ENCODE measurements around the gene HERPUD2. TPM values are rescaled to one million over a fixed set of nuclear protein-coding genes. Genes with fewer than 3 reads are reported as not detected.

The HERPUD2 gene
- total and polyA plus RNA-seq, 2 donors (not counting 3 experiments of a cell fraction or from before 2014, with no cell fraction given), result 33.9 to 42.0 TPM

GRCh38 chr7:35714407-35714806, 19.5 kb upstream of the HERPUD2 start:
- H3K9me3 ChIP-seq (replicated peaks; ENCODE audit: control insufficient read depth, insufficient read depth, low read length), result no peaks in the 10 kb centered on the region
- H3K4me2 ChIP-seq (ENCODE audit: insufficient read depth, low read length), result no peak overlapping the region
- CTCF ChIA-PET, result no interaction called here
- no peak overlapping the region for H3K27ac ChIP-seq (ENCODE audit: insufficient read depth, low read depth, low read length)
- BruUV-seq (replicated peaks), result no TSS peak
- no peak overlapping the region for H3K4me3 ChIP-seq (replicated peaks in 1 of 3; ENCODE audit: insufficient read depth in 1 of 3, low read depth in 1 of 3, low read length in 3 of 3)
- DNase-seq (ENCODE audit: low read depth, low spot score) (no peak), FAIRE-seq (no peak)
- H3K9ac ChIP-seq (replicated peaks; ENCODE audit: extremely low read depth, insufficient read depth, low read length), result no peak overlapping the region
- POLR2A ChIA-PET, result no interaction called here
- intact Hi-C loops (cut with micrococcal nuclease) (no loop called here), dilution Hi-C loops (cut with MboI; ENCODE audit: extremely low pct_ligation_motif_present, low sequenced_read_pairs) (no loop called here)
- H4K20me1 ChIP-seq (replicated peaks; ENCODE audit: control insufficient read depth, extremely low read depth, insufficient read depth, low read length), result no peaks in the 10 kb centered on the region
- no peaks in the 10 kb centered on the region for H3K9me1 ChIP-seq (replicated peaks; ENCODE audit: control insufficient read depth, extremely low read depth, insufficient read depth, low read length)
- H3K4me1 ChIP-seq (ENCODE audit: control insufficient read depth, extremely low read depth, insufficient read depth, low read length), result peaks cover 4% of the 10 kb centered on the region
- peaks cover 10 to 20% of the 10 kb centered on the region in 2 experiments for H3K27me3 ChIP-seq (ENCODE audit: control insufficient read depth in 2 of 2, insufficient read depth in 2 of 2, low read length in 2 of 2)
- no peaks in the 10 kb centered on the region for H3K79me2 ChIP-seq (ENCODE audit: control insufficient read depth, insufficient read depth, low read length)
- no peaks in the 10 kb centered on the region for H3K36me3 ChIP-seq (ENCODE audit: control insufficient read depth in 2 of 2, extremely low read depth in 1 of 2, insufficient read depth in 2 of 2, low read length in 2 of 2)
- H2AFZ ChIP-seq (ENCODE audit: low read depth, low read length), result no peak overlapping the region
- TF ChIP-seq POLR2AphosphoS5 (IDR thresholded peaks at IDR 0.05; ENCODE audit: insufficient read depth, low read depth, low read length) (no peak), JUN (IDR thresholded peaks at IDR 0.05; ENCODE audit: borderline replicate concordance, insufficient read depth, insufficient read length, low read depth) (no peak), EZH2 (IDR thresholded peaks at IDR 0.05; ENCODE audit: borderline replicate concordance, low read depth, low read length, severe bottlenecking) (no peak), POLR2A (IDR thresholded peaks at IDR 0.05; ENCODE audit: low read depth, low read length) (no peak), GATA2 (IDR thresholded peaks at IDR 0.05; ENCODE audit: insufficient read depth, insufficient read length, low read depth, low read length) (no peak), MYC (IDR thresholded peaks at IDR 0.05; ENCODE audit: low read depth, low read length) (no peak), FOS (IDR thresholded peaks at IDR 0.05; ENCODE audit: borderline replicate concordance, insufficient read depth, low read length) (no peak)
- TF ChIP-seq, protein P1, sequence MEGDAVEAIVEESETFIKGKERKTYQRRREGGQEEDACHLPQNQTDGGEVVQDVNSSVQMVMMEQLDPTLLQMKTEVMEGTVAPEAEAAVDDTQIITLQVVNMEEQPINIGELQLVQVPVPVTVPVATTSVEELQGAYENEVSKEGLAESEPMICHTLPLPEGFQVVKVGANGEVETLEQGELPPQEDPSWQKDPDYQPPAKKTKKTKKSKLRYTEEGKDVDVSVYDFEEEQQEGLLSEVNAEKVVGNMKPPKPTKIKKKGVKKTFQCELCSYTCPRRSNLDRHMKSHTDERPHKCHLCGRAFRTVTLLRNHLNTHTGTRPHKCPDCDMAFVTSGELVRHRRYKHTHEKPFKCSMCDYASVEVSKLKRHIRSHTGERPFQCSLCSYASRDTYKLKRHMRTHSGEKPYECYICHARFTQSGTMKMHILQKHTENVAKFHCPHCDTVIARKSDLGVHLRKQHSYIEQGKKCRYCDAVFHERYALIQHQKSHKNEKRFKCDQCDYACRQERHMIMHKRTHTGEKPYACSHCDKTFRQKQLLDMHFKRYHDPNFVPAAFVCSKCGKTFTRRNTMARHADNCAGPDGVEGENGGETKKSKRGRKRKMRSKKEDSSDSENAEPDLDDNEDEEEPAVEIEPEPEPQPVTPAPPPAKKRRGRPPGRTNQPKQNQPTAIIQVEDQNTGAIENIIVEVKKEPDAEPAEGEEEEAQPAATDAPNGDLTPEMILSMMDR (IDR thresholded peaks at IDR 0.05; ENCODE audit: extremely low read depth in 1 of 2, insufficient read depth in 1 of 2, low read depth in 1 of 2, low read length in 2 of 2), result no peak
- TF ChIP-seq, protein P2, sequence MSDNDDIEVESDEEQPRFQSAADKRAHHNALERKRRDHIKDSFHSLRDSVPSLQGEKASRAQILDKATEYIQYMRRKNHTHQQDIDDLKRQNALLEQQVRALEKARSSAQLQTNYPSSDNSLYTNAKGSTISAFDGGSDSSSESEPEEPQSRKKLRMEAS (IDR thresholded peaks at IDR 0.05; ENCODE audit: insufficient read depth, insufficient read length), result no peak

All from endothelial cell of umbilical vein (primary cell).